ENCODE results near the gene FGFR4.

- TF ChIP-seq POLR2A (IDR thresholded peaks at IDR 0.05; ENCODE audit: low read length), result no peak
- no peak for TF ChIP-seq GATA1 (IDR thresholded peaks at IDR 0.05; ENCODE audit: low read depth, low read length)
Observed at GRCh38 chr5:177043114-177043513, 43.6 kb upstream of the FGFR4 start.

Measured in erythroblast (primary cell).